Midbrain (tissue), 1 donor: ENCODE measurements around the gene NKX1-2.
A peak's percentile ranks its signal among the peaks of the same experiment; 100 is the strongest.

Experiments used
- DNase-seq: peaks from one replicate; lab custom pipeline; 2025; lab: John Stamatoyannopoulos, UW

Gene NKX1-2

DNA sequence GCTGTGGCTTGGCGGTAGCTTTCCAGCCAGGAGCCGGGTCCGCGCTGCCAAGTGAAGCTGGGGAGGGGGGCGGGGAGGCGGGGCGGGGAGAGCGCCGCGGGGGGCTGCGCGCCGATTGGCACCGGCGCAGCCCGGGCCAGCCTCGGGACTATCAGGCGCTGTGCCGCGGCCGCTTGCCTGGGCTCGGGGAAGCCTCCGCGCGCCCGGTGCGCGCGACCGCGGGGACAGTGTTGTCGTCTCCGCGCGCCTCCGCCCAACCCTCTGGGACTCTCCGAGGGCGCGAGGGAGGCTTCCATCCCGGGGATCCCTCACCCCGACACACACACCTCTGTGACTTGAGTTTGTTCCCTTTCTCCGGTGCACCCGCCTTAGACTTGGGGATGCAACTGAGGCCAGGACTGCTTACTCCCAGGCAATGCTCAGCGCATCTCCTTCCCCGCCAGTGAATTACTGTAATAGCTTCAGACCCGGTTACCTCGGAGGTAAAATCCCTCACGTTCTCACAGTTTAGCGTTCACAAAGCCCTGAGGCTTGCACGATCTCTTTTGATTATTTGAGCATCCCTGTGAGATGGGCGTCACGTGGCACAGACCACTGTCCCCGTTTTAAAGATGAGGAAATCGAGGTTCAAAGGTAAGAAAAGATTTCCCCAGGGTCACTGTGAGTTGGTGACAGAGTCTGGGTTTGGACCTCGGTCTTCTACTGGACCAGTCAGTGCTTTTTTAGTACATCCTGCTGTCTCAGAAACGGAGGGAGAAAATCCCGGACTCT, at the start of gene NKX1-2:
Gene NKX1-2 (minus strand): TSS at position 24 of the 771 bp plus-strand sequence. CDS start 92 bp downstream, outside the sequence.
- DNase-seq = peak; percentile 28

DNA sequence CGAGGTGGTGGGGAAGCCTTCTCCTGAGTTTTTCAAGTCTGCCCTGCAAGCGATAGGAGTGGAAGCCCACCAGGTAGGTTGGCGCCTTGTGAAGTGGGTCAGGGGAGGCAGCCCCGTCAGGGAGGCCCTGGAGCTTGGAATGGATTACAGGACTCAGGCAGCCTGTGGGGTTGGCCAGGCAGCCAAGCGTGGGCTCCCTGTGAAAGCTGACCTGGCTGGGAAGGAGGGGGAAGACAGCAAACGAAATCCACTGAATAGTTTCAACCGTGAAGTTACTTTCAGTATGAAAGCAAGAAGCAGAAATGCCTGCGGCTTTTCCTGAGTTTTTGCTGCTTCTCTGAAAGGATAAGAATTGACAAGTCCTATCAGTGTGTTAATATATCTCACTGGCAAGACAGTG, 48.2 kb upstream of the NKX1-2 start:
- no peak for DNase-seq

DNA sequence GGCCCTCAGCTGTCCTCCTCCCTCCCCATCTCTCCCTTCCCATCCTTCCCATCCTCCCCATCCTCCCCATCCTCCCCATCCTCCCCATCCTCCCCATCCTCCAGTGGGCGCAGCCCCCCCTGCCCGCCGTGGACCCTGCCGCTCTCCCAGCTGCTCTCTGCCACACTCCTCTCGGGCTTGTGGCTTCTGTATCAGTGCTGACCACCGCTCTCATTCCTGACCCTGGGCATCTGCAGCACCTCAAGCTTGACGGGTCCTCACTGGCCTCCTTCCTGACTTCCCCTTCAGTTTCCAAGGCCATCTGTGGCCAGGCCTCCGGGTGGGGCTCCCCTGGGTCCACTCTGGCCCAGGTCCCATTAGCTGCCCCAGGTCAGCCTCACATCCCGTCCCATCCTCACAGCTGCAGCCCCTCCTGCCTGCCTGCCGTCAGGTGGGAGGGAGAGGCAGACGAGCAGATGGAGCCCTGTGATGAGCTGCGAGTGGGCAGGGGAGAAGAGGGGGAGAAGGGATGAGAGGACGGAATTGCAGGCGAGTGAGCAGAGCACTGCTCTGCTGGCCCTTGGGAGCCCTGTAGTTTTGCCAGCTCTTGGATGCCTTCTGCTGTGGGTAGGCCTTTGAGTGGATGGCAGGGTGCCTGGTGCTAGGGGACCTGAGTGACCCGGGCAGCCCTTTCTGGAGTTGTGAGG, 47.5 kb upstream of the NKX1-2 start:
- no peak for DNase-seq

DNA sequence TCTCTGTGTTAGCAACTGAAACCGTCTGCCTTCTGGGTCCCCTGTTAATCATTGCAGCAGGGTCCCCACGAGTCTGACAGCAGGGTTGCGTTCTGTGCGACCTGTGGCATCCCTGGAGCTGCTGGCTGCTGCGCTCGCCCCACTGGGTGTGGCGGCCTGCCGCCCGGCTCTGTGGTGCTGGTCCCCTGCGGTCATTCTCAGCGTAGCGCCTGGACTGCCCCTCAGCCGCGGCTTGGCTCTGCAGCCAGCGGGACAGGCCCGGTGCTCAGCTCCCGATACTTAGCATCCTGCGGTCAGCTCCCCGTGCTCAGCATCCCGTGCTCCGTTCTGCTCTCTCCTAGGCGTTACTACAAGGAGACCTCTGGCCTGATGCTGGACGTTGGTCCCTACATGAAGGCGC, 46.8 kb upstream of the NKX1-2 start:
- no peak for DNase-seq

DNA sequence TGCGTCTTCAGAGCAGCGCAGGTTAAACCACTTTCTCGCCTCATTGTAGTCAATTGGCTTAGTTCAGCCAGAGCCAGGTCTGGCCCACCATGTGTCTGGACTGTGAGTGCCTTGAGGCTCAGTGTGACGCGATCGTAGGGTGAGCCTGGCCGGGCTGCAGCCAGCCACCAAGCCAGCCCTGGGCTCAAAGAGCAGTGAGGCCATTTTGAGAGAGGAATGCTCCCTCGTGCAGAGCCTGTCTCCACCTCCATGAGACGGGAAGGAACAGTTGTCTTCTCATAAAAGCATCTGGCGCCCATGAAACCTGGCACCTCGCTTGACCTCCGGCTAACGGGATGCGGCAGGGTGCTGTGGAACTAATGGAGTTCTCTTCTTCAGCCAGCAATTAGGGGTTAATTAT, 46.3 kb upstream of the NKX1-2 start:
- DNase-seq = no peak

DNA sequence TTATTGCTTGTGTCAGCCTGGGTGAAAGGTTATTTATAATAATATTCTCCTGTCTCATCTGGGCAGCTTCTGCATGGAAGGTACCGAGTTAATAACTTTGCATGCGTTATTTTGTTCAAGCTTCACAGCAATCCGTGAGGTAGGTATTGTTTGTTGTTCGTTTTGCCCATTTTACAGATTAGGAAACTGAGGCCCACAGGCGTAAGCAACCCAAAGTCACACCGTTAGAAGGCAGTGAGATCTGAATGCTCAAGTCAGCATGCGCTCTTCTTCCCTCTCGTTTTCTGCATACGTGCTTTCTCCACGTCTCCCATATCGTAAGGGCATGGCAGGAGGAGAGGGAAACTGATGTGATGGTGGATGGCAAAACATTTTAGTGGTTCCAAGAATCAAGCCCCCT, 45.9 kb upstream of the NKX1-2 start:
- DNase-seq = no peak

DNA sequence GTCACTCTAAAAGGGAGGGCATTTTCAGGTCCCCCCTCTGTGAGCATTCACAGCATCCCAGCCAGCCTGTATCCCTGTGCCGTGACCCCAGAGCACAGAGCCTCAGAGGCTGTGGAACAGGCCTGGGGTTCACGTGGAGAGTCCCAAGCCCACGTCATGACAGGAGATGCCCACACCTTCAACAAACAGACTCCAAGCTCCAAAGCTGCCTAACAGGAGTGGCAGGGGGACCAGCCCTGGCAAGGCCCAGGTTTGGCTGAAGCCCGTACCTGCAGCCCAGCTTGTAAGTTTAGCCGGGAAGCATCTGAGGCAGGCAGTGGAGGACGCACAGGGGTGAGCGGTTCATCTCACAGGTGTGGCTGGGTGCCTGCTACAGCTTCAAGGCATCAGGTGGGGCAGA, 45.3 kb upstream of the NKX1-2 start:
- no peak for DNase-seq

DNA sequence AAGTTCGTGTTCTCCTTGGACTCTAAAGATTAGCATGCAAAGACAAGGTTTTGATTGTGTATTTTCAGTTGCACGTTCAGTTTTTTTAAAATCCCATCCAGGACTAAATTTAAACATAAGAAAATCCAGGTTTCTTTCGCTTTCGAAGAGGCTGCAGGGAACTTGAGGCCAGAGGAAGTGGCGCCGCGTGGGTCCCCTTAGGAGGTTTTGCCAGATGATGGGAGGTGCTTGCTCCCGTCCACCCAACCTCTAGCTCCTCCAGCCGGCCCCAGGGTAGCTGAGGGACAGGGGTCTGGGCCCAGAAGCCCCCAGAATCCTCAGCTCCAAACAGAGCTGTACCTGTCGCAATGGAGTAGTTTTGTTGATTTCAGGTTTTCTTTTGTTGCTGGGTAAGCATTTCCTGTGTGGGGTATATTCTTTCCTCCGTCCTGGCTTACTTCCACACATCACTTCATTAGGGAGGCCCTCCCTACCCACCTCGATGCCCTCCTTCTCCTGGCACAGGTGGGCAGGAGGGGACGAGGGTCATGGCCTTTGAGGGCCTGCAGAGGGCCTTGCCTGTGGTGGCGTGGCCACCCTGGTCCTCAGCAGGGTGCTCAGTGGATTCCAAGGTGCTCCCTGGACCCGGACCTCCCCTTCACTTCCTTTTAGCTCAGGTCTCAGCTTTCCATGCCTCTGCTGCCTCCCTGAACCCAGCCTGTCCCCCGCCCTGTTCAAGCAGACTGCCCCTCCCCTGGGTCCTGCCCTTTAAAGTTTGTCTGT, 44.4 kb upstream of the NKX1-2 start:
- DNase-seq = no peak

DNA sequence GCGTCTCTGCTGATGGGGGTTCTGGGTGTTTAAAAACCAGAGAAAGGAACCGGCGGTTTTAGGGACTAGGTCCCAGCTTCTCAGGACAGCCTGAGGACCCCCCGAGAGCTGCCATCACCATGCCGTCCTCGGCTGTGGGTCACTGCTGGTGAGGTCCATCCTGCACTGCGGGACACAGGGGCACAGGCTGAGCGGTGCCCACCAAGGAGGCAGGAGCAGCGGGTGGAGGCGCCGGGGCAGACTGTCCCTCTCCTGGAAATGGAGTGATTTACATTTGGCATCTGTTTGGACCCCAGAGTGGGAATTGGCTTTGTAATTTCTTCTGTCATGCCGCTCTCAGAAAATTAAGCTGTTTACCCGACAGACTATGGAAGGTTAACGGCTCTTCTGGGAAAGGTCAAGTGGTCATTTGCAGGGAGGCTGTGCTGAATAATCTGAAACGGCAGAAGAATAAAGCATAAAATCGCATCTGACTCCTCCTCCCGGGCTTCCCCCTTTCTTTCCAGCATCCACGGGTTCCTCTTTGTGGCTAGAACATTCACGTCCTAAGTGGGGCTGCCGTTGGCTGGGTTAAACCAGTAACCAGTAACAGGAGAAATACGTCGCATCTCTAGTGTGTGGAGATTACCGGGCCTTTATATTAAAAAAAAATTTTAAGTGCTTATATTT, 43.5 kb upstream of the NKX1-2 start:
- DNase-seq = no peak

DNA sequence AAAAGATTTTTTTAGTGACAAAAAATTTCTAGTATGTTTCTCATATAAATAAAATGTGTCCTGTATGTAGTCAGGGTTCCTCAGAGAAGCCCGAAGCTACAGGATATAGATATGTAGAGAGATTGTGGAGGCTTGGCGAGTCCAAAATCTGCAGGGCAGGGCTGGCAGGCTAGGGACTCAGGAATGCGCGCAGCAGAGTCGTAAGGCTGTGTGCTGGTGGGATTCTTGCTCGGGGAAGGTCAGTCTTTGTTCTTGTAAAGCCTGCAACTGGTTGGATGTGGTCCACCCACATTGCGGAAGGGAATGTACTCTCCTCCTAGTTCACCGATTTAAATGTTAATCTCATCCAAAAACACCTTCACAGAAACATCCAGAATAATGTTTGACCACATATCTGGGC, 42.4 kb upstream of the NKX1-2 start:
- no peak for DNase-seq

DNA sequence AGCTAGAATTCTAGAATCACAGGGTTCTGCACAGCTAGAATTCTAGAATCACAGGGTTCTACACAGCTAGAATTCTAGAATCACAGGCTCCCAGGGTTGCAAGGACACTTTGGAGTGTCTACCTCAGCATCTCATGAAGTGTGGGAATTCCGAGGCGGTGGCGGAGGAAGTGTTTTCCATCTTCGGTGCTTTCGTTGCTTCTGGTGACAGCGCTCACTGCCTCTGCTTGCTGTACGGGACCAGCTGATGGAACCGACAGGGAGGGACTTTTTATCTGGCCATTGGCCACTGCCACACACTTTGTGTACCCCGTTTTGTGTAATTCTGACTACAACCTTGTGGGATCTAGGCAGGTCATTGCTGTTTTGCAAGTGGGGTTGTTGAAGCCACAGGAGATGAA, 41.3 kb upstream of the NKX1-2 start:
- DNase-seq = no peak

DNA sequence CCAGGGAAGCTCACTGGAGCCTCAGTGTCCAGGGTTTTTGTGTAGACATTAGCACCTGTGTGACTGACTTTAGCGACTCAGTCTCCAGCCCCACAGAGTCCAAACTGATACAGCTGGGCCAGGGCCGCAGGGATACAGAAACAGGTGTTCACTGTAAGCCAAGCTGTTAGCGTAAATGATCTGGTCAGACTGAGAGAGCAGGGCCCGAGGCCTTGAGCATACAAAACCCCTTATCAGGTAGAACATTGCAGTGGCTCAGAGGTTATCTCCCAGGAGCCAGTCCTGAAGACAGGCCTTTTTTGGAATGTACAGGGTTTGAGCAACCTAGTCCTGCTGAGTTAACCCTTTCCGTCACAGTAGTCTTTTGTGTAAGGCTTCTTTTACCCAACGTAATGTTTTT, 36.8 kb upstream of the NKX1-2 start:
- no peak for DNase-seq

DNA sequence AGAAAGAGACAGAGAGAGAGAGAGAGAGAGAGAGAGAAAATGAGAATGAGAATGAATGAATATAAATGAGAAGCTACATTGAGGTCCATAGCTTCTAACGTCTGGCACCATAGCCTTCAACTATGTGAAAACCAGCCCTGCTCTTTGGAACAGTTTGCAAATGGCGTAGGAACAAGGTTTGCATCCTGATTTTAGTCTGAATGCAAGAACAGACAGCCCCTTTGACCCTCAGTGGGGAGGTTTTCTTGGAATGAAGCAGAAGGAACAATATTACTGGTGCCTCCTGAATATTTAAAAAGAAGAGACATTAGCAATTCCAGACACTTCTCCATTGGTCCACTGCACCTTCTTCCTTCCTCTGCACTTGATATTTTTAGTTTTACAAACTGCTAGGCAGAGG, 34.8 kb upstream of the NKX1-2 start:
- peak; percentile 22 for DNase-seq

DNA sequence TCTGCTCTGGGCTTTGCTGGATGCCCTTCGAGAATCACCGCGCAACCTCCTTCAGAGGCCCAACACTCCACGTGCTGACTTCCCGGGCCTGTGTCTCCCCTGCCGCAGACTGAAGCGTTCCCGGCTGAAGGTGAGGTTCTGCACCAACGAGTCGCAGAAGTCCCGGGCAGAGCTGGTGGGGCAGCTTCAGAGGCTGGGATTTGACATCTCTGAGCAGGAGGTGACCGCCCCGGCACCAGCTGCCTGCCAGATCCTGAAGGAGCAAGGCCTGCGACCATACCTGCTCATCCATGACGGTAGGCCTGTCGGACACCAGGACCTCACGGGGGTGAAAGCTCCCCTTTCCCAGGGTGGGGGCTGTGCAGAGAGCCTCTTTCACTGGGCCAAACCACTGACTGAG, 34.2 kb upstream of the NKX1-2 start:
- DNase-seq = no peak

DNA sequence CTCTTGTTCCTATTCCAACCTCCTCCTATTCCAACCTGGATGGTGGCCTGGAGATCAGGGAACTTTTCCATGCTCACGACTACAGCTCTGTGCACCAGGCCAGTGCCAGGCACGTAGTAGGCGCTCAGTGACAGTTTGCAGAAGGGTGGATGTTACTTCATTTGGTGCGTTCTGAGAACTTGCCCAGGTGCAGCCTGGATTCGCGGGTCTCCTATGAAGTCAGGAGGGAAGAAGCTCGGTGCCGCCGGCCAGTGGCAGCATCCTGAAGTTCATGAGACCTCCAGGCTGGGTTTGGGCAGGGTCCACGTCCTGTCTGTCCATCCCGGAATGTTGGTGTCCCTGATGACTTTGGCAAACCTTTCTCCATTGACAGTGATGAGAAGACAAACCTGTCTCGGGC, 33.0 kb upstream of the NKX1-2 start:
- no peak for DNase-seq

DNA sequence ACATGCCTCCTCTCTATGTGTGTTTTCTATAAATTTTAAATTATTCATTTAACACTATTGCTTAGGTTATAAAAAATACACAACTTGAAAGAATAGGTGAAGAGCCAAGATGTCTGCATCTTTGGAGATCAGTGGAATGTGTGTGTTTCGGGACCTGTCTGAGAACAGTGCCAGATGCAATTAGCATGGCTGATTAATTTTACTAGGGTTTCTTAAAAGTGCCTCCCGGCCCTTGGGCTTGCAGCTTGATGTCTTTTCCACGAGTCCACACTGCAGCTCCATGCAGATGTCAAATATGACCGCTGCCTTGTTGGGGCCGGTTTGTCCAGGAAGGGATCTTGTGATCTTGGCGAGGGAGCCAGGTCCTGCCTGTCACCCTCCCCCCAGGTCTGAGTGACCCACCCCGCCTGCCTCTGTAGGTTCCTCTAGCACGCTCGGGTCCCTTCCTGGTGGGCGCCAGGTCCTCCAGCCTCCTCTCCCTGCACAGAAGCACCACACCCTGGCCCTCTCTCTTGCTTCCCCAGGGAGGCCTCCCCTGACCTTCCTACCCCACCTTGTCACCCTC, 32.5 kb upstream of the NKX1-2 start:
- DNase-seq = no peak

DNA sequence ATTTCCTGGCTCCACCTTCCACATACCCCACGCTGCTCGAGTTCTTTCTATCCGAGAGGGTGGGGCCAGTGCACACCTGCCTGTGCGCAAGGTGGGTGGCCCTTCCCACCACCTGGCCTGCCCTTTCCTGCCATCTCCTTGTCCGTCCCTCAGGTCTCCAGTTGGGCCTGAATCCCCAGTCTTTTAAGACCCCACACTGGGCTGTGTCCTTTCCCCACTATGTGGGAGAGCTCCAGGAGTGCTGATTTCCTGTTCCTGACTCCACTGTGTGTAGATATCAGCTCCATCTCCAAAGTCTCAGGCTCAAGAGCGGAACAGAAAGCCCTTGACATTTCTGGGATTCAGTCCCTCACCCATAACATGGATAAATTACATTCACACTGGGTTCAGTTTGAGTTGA, 31.9 kb upstream of the NKX1-2 start:
- no peak for DNase-seq

DNA sequence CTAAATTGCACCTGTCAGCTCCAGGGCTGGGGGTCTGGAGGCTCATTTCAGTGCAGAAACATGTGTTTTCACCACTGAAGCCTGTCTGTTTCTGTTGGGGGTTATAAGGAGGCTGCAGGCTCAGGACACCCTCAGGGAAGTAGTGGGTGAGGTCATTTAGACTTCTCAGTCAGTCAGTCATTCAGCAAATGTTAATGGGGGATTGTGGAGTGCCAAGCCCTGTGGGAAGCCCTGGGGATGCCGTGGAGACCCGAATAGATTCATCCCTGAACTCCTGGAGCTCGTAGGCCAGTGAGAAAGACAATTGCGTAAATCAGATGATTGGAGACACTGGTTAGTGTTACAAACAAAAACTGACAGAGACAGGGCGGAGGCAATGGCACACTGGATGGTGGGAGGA, 31.0 kb upstream of the NKX1-2 start:
- DNase-seq = no peak

DNA sequence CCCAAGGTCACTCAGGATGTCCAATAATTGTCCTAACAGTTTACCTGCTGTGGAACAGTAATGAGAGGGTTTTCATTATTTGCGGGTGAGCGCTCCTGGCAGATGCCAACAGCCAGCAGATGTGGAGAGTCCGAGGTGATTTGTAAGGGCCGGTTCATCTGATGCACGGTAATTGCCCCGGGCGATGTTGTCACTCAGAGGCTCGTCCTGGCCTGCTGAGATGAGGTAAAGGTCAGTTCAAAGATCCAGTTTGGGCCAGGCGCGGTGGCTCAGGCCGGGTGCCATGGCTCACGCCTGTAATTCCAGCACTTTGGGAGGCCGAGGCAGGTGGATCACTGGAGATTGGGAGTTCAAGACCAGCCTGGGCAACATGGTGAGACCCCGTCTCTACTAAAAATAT, 28.7 kb upstream of the NKX1-2 start:
- DNase-seq = no peak

DNA sequence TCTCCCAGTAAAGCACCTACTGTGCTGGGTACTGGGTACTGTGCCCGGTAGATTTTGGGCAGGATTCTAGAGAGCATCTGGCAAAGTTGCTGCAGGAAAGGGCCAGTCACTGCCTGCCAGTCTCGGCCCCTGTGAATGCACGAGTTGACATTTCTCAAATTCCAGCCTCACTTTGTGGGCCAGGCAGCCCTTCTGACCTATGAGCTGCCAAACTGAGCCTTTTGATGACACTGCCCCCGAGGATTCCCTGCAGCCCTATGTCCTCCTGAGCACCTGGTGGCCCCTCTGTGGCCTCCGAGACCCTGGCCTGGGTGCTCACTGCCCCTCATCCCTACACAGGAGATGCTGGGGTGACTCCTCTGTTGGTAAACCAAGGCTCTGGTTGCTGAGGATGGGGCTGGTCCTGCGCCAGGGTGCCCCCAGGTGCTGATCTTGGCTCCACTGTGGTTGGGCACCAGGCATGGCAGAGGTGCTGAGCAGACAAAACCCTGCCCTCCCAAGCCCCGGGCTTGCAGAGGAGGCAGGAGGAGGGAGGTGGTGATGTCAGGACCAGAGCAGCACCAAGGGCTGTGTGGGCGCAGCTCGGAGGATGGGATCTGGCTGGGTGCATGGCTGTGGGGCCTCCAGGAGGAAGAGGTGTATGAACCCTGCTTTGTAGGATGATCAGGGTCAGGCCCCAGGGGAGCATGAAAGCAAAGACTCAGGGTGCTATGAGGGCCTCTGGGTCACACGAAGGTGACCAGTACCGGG, 28.0 kb upstream of the NKX1-2 start:
- DNase-seq = no peak

DNA sequence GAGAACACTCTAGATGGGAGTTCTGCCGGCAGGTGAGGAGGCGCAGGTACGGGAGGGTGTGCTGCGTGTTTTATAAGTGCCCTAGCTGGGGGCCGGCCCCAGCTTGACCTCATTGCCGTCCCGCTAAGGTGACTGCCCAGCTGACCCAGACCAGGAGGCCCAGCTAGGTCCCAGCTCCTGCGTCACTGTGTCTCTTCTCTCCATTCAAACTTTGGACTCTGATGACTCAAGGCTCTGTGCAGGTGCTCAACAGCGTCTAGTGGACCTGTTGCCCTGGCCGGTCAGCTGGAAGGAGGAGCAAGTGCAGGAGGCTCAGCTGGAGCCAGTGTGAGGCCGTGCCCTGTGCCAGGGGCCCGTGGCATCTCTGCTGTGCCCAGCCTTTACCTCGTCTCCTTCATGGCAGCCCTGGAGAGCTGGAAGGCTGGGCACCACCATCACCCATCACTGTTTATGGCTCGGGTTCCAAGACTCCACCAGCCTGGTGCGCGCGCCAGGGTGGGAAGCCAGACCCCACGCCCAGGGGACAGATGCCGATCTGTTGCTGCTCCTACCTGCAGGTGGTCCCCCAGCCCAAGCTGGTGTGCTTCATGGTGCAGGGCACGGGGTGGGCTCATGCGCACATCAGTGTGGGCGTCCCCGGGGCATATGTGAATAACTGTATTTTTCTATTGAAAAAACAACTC, 26.3 kb upstream of the NKX1-2 start:
- no peak for DNase-seq
